ENCODE measurements around the gene ASXL2. TPM values are rescaled to one million over a fixed set of nuclear protein-coding genes. Genes with fewer than 3 reads are reported as not detected.

The ASXL2 gene
- total RNA-seq, 1 experiment from 2014 or later: 34.0 TPM

GRCh38 chr2:25824718-25825117 is 53.6 kb downstream of the ASXL2 start:
- DNase-seq (ENCODE audit: unreplicated experiment): no peak
- ChIA-PET POLR2A (no interaction called here), CTCF (interaction anchor here (2.2 kb wide), 1 partner anchor 27 kb away, joined by 9 read pairs; no protein-coding TSS in a partner anchor)
- no TSS peak for BruUV-seq (replicated peaks)
- peaks cover 13% of the 10 kb centered on the region for H3K36me3 Mint-ChIP-seq (ENCODE audit: insufficient read depth, unreplicated experiment)
- H3K9me3 Mint-ChIP-seq (ENCODE audit: unreplicated experiment): no peaks in the 10 kb centered on the region
- H3K27ac Mint-ChIP-seq (ENCODE audit: low read depth, unreplicated experiment): no peak overlapping the region
- no peak overlapping the region for H3K4me3 Mint-ChIP-seq (ENCODE audit: unreplicated experiment)
- H3K4me1 Mint-ChIP-seq (ENCODE audit: insufficient read depth, unreplicated experiment): peaks cover 18% of the 10 kb centered on the region
- intact Hi-C loops (cut with micrococcal nuclease): no loop called here
- H3K27me3 Mint-ChIP-seq (ENCODE audit: insufficient read depth, unreplicated experiment): no peaks in the 10 kb centered on the region
- no peak for TF ChIP-seq CTCF (IDR thresholded peaks at IDR 0.05; ENCODE audit: unreplicated experiment)

GRCh38 chr2:25824216-25824615 is 54.1 kb downstream of the ASXL2 start:
- CTCF ChIA-PET: interaction anchor here (2.2 kb wide), 1 partner anchor 27 kb away, joined by 9 read pairs; no protein-coding TSS in a partner anchor
- H3K27ac Mint-ChIP-seq (ENCODE audit: low read depth, unreplicated experiment): no peak overlapping the region
- H3K4me3 Mint-ChIP-seq (ENCODE audit: unreplicated experiment): no peak overlapping the region
- intact Hi-C loops (cut with micrococcal nuclease): no loop called here
- peaks cover 17% of the 10 kb centered on the region for H3K4me1 Mint-ChIP-seq (ENCODE audit: insufficient read depth, unreplicated experiment)
- POLR2A ChIA-PET: no interaction called here
- peaks cover 13% of the 10 kb centered on the region for H3K36me3 Mint-ChIP-seq (ENCODE audit: insufficient read depth, unreplicated experiment)
- no peak for TF ChIP-seq CTCF (IDR thresholded peaks at IDR 0.05; ENCODE audit: unreplicated experiment)
- no peak for DNase-seq (ENCODE audit: unreplicated experiment)
- no TSS peak for BruUV-seq (replicated peaks)
- H3K9me3 Mint-ChIP-seq (ENCODE audit: unreplicated experiment): no peaks in the 10 kb centered on the region
- no peaks in the 10 kb centered on the region for H3K27me3 Mint-ChIP-seq (ENCODE audit: insufficient read depth, unreplicated experiment)

- ChIA-PET CTCF (no interaction called here), POLR2A (no interaction called here)
- no peak for TF ChIP-seq CTCF (IDR thresholded peaks at IDR 0.05; ENCODE audit: unreplicated experiment)
- peak; percentile 12 for DNase-seq (ENCODE audit: unreplicated experiment)
- Mint-ChIP-seq H3K36me3 (ENCODE audit: insufficient read depth, unreplicated experiment) (peaks cover 13% of the 10 kb centered on the region), H3K4me3 (ENCODE audit: unreplicated experiment) (no peak overlapping the region), H3K27ac (ENCODE audit: low read depth, unreplicated experiment) (no peak overlapping the region), H3K27me3 (ENCODE audit: insufficient read depth, unreplicated experiment) (no peaks in the 10 kb centered on the region), H3K4me1 (ENCODE audit: insufficient read depth, unreplicated experiment) (peaks cover 12% of the 10 kb centered on the region), H3K9me3 (ENCODE audit: unreplicated experiment) (no peaks in the 10 kb centered on the region)
- BruUV-seq (replicated peaks): no TSS peak
- intact Hi-C loops (cut with micrococcal nuclease): no loop called here
These were observed 55.8 kb downstream of the ASXL2 start for GRCh38 chr2:25822190-25823117.

- Mint-ChIP-seq H3K27me3 (ENCODE audit: insufficient read depth, unreplicated experiment) (no peaks in the 10 kb centered on the region), H3K27ac (ENCODE audit: low read depth, unreplicated experiment) (no peak overlapping the region), H3K36me3 (ENCODE audit: insufficient read depth, unreplicated experiment) (peaks cover 13% of the 10 kb centered on the region), H3K4me1 (ENCODE audit: insufficient read depth, unreplicated experiment) (peaks cover 12% of the 10 kb centered on the region), H3K4me3 (ENCODE audit: unreplicated experiment) (no peak overlapping the region), H3K9me3 (ENCODE audit: unreplicated experiment) (no peaks in the 10 kb centered on the region)
- TF ChIP-seq CTCF (IDR thresholded peaks at IDR 0.05; ENCODE audit: unreplicated experiment): no peak
- CTCF ChIA-PET: no interaction called here
- peak; percentile 54 for DNase-seq (ENCODE audit: unreplicated experiment)
- intact Hi-C loops (cut with micrococcal nuclease): no loop called here
- POLR2A ChIA-PET: no interaction called here
- no TSS peak for BruUV-seq (replicated peaks)
These were observed 56.8 kb downstream of the ASXL2 start for GRCh38 chr2:25821225-25822056.
